Measurements from ENCODE around the gene COX15. TPM values are rescaled to one million over a fixed set of nuclear protein-coding genes. Genes with fewer than 3 reads are reported as not detected.
"Not testable (repeated sequence)": the region's sequence is repeated elsewhere in the genome, so short reads cannot be mapped to it uniquely, and the experiment has no call there.

COX15 gene
- total RNA-seq, 2 experiments from 2014 or later = 18.5 to 55.2 TPM

DNA sequence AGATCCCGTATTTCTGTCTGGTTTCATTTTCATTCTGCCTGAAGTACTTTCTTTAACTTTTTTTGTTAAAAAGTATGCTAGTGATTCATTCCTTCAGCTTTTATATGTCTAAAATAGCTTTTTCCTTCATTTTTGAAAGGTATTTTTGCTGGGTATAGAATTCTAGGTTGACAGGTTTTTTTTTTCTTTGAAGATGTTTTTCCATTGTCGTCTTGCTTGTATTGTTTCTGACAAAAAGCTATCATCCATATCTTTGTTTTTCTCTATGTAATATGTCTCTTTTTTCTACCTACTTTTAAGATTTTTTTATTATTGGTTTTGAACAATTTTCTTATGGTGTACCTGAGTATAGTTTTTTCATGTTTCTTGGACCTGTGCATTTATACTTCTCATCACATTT is 8.3 kb upstream of the COX15 start:
- Histone ChIP-seq H3K27ac (ENCODE audit: low read depth, low read length, poor library complexity, severe bottlenecking) (no peak overlapping the region), H2AFZ (ENCODE audit: low read length) (no peak overlapping the region), H3K79me2 (ENCODE audit: insufficient read depth, low read depth, low read length) (no peaks in the 10 kb centered on the region), H3K4me1 (ENCODE audit: insufficient read depth, low read length, poor library complexity, severe bottlenecking) (no peaks in the 10 kb centered on the region), H4K20me1 (ENCODE audit: insufficient read depth, low read length) (no peaks in the 10 kb centered on the region), H3K36me3 (ENCODE audit: insufficient read depth, low read length) (peaks cover 98% of the 10 kb centered on the region), H3K4me3 (ENCODE audit: low read depth, low read length, poor library complexity, severe bottlenecking) (no peak overlapping the region), H3K4me2 (ENCODE audit: low read length) (no peak overlapping the region), H3K9me3 (ENCODE audit: low read length) (peaks cover 30% of the 10 kb centered on the region), H3K9me2 (ENCODE audit: insufficient read depth, low read length) (no peaks in the 10 kb centered on the region)
- no TSS peak for BruUV-seq (replicated peaks)
- ChIA-PET POLR2A (interaction anchor here (0.6 to 1.2 kb wide), 3 partner anchors 9 to 145 kb away, joined by 3 to 4 read pairs (median 3); no protein-coding TSS in a partner anchor), CTCF (ENCODE audit: unreplicated experiment) (no interaction called here)
- TF ChIP-seq EZH2phosphoT487 (IDR thresholded peaks at IDR 0.05; ENCODE audit: borderline replicate concordance, low read depth, low read length) = no peak
- TF ChIP-seq, protein P1, sequence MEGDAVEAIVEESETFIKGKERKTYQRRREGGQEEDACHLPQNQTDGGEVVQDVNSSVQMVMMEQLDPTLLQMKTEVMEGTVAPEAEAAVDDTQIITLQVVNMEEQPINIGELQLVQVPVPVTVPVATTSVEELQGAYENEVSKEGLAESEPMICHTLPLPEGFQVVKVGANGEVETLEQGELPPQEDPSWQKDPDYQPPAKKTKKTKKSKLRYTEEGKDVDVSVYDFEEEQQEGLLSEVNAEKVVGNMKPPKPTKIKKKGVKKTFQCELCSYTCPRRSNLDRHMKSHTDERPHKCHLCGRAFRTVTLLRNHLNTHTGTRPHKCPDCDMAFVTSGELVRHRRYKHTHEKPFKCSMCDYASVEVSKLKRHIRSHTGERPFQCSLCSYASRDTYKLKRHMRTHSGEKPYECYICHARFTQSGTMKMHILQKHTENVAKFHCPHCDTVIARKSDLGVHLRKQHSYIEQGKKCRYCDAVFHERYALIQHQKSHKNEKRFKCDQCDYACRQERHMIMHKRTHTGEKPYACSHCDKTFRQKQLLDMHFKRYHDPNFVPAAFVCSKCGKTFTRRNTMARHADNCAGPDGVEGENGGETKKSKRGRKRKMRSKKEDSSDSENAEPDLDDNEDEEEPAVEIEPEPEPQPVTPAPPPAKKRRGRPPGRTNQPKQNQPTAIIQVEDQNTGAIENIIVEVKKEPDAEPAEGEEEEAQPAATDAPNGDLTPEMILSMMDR (conservative IDR thresholded peaks at IDR 0.05; ENCODE audit: low read length) = no peak
- DNase-seq (ENCODE audit: low spot score) = no peak
- intact Hi-C loops (cut with micrococcal nuclease; ENCODE audit: unreplicated experiment) = no loop called here

DNA sequence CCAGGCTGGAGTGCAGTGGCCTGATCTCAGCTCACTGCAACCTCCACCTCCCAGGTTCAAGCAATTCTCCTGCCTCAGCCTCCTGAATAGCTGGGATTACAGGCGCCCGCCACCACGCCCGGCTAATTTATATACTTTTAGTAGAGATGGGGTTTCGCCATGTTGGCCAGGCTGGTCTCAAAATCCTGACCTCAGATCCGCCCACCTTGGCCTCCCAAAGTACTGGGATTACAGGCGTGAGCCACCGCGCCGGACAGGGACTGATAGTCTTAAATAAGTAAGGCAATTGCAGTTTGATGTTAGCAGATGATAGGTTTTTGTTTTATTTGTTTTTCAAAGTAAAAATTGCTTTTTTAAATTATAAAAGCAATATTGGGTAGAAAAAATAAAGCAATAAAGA is 2.2 kb upstream of the COX15 start:
- H4K20me1 ChIP-seq (ENCODE audit: insufficient read depth, low read length); CTCF ChIA-PET (ENCODE audit: unreplicated experiment); BruUV-seq (replicated peaks); H2AFZ ChIP-seq (ENCODE audit: low read length); H3K27ac ChIP-seq (ENCODE audit: low read depth, low read length, poor library complexity, severe bottlenecking); H3K4me3 ChIP-seq (ENCODE audit: low read depth, low read length, poor library complexity, severe bottlenecking); H3K9me2 ChIP-seq (ENCODE audit: insufficient read depth, low read length); DNase-seq (ENCODE audit: low spot score); H3K9me3 ChIP-seq (ENCODE audit: low read length); H3K4me2 ChIP-seq (ENCODE audit: low read length): not testable (repeated sequence)
- peaks cover 38% of the 10 kb centered on the region; the same call in 1 of the 2 replicates for H3K79me2 ChIP-seq (ENCODE audit: insufficient read depth, low read depth, low read length)
- intact Hi-C loops (cut with micrococcal nuclease; ENCODE audit: unreplicated experiment) = loop anchor here (5.0 to 10.0 kb wide), 3 partner anchors 112 to 299 kb away; partner anchors contain the start of genes GOT1 and SLC25A28
- peaks cover 36% of the 10 kb centered on the region for H3K36me3 ChIP-seq (ENCODE audit: insufficient read depth, low read length)
- POLR2A ChIA-PET = interaction anchor here (3.6 kb wide), 1 partner anchor 12 kb away, joined by 17 read pairs; no protein-coding TSS in a partner anchor
- peaks cover 18% of the 10 kb centered on the region for H3K4me1 ChIP-seq (ENCODE audit: insufficient read depth, low read length, poor library complexity, severe bottlenecking)

DNA sequence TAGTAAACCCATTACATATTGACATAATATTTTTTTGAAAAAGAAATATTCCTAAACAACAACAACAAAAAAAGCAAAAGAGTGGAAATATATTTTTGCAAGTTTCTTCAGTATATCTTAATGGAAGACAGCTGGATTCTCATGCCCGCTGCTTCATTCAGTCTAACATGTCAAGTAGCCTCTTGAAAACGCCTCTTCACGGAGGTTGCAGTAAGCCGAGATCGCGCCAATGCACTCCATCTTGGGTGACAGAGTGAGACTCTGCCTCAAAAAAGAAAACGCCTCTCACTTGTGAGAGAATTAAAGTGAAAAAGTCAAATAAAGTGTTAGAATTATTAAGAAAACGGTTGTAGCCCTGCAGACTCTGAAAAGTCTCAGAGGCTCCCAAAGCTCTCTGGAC is 1.4 kb upstream of the COX15 start:
- ChIA-PET POLR2A (interaction anchor here (0.6 to 3.6 kb wide), 3 partner anchors 8 to 47 kb away, joined by 3 to 17 read pairs (median 8); no protein-coding TSS in a partner anchor), CTCF (ENCODE audit: unreplicated experiment) (no interaction called here)
- Histone ChIP-seq H3K4me1 (ENCODE audit: insufficient read depth, low read length, poor library complexity, severe bottlenecking) (peaks cover 18% of the 10 kb centered on the region), H3K4me3 (ENCODE audit: low read depth, low read length, poor library complexity, severe bottlenecking) (peak overlapping the region; percentile 78), H4K20me1 (ENCODE audit: insufficient read depth, low read length) (no peaks in the 10 kb centered on the region), H2AFZ (ENCODE audit: low read length) (no peak overlapping the region), H3K79me2 (ENCODE audit: insufficient read depth, low read depth, low read length) (peaks cover 38% of the 10 kb centered on the region; the same call in 1 of the 2 replicates), H3K9me3 (ENCODE audit: low read length) (no peaks in the 10 kb centered on the region; the same call in 1 of the 2 replicates), H3K9me2 (ENCODE audit: insufficient read depth, low read length) (no peaks in the 10 kb centered on the region), H3K4me2 (ENCODE audit: low read length) (peak overlapping the region; percentile 75), H3K36me3 (ENCODE audit: insufficient read depth, low read length) (peaks cover 33% of the 10 kb centered on the region), H3K27ac (ENCODE audit: low read depth, low read length, poor library complexity, severe bottlenecking) (no peak overlapping the region)
- TSS peak; percentile 60 for BruUV-seq (replicated peaks)
- DNase-seq (ENCODE audit: low spot score) = no peak
- TF ChIP-seq, protein P1 (conservative IDR thresholded peaks at IDR 0.05; ENCODE audit: low read length) = no peak
- no peak for TF ChIP-seq EZH2phosphoT487 (IDR thresholded peaks at IDR 0.05; ENCODE audit: borderline replicate concordance, low read depth, low read length)
- intact Hi-C loops (cut with micrococcal nuclease; ENCODE audit: unreplicated experiment) = loop anchor here (2.0 to 10.0 kb wide), 5 partner anchors 45 to 299 kb away; partner anchors contain the start of genes ENTPD7, GOT1 and SLC25A28

Measured in OCI-LY7 (cell line).